Measurements from ENCODE around the gene CMSS1.
A peak's percentile ranks its signal among the peaks of the same experiment; 100 is the strongest.

Gene CMSS1

GRCh38 chr3:99854756-99855298 is 37.2 kb downstream of the CMSS1 start:
- no peak for DNase-seq (ENCODE audit: low spot score)

- DNase-seq (ENCODE audit: low spot score): no peak
Observed at GRCh38 chr3:99855900-99856299, 38.2 kb downstream of the CMSS1 start.

GRCh38 chr3:99856437-99857220 is 39.0 kb downstream of the CMSS1 start:
- DNase-seq (ENCODE audit: low spot score): no peak

GRCh38 chr3:99857278-99857677 is 39.6 kb downstream of the CMSS1 start:
- no peak for DNase-seq (ENCODE audit: low spot score)

- DNase-seq (ENCODE audit: low spot score): no peak
Observed at GRCh38 chr3:99858469-99858868, 40.8 kb downstream of the CMSS1 start.

- DNase-seq (ENCODE audit: low spot score): peak; percentile 95
Observed at GRCh38 chr3:99859825-99860224, 42.2 kb downstream of the CMSS1 start.

- no peak for DNase-seq (ENCODE audit: low spot score)
Observed at GRCh38 chr3:99861216-99861615, 43.6 kb downstream of the CMSS1 start.

- peak; percentile 89 for DNase-seq (ENCODE audit: low spot score)
Observed at GRCh38 chr3:99862208-99862607, 44.5 kb downstream of the CMSS1 start.

- DNase-seq (ENCODE audit: low spot score): no peak
Observed at GRCh38 chr3:99863002-99863401, 45.3 kb downstream of the CMSS1 start.

GRCh38 chr3:99863588-99863987 is 45.9 kb downstream of the CMSS1 start:
- DNase-seq (ENCODE audit: low spot score): no peak

GRCh38 chr3:99864289-99864688 is 46.6 kb downstream of the CMSS1 start:
- DNase-seq (ENCODE audit: low spot score): no peak

GRCh38 chr3:99865321-99865720 is 47.7 kb downstream of the CMSS1 start:
- DNase-seq (ENCODE audit: low spot score): no peak

GRCh38 chr3:99866261-99866761 is 48.6 kb downstream of the CMSS1 start:
- peak; percentile 76 for DNase-seq (ENCODE audit: low spot score)

- DNase-seq (ENCODE audit: low spot score): no peak
Observed at GRCh38 chr3:99867594-99868310, 50.1 kb downstream of the CMSS1 start.

GRCh38 chr3:99868311-99868646 is 50.6 kb downstream of the CMSS1 start:
- peak; percentile 34 for DNase-seq (ENCODE audit: low spot score)

GRCh38 chr3:99869621-99870020 is 52.0 kb downstream of the CMSS1 start:
- DNase-seq (ENCODE audit: low spot score): no peak

GRCh38 chr3:99870712-99871111 is 53.0 kb downstream of the CMSS1 start:
- DNase-seq (ENCODE audit: low spot score): no peak

GRCh38 chr3:99871231-99872045 is 53.8 kb downstream of the CMSS1 start:
- DNase-seq (ENCODE audit: low spot score): peak; percentile 46

- DNase-seq (ENCODE audit: low spot score): no peak
Observed at GRCh38 chr3:99872923-99873254, 55.2 kb downstream of the CMSS1 start.

- DNase-seq (ENCODE audit: low spot score): no peak
Observed at GRCh38 chr3:99873269-99874102, 55.8 kb downstream of the CMSS1 start.

GRCh38 chr3:99874237-99875002 is 56.8 kb downstream of the CMSS1 start:
- DNase-seq (ENCODE audit: low spot score): no peak
